HG03558 (cell line): ENCODE data around the gene EIF3F.

Experiments
- ATAC-seq: cut with Tn5 transposase; IDR thresholded peaks from one replicate; pipeline ENCODE4 v1.9.1; 2021; ENCODE audit warnings: moderate number of reproducible peaks; ENCODE audit not compliant: unreplicated experiment; ENCODE audit errors: extremely low read depth

The EIF3F gene

DNA sequence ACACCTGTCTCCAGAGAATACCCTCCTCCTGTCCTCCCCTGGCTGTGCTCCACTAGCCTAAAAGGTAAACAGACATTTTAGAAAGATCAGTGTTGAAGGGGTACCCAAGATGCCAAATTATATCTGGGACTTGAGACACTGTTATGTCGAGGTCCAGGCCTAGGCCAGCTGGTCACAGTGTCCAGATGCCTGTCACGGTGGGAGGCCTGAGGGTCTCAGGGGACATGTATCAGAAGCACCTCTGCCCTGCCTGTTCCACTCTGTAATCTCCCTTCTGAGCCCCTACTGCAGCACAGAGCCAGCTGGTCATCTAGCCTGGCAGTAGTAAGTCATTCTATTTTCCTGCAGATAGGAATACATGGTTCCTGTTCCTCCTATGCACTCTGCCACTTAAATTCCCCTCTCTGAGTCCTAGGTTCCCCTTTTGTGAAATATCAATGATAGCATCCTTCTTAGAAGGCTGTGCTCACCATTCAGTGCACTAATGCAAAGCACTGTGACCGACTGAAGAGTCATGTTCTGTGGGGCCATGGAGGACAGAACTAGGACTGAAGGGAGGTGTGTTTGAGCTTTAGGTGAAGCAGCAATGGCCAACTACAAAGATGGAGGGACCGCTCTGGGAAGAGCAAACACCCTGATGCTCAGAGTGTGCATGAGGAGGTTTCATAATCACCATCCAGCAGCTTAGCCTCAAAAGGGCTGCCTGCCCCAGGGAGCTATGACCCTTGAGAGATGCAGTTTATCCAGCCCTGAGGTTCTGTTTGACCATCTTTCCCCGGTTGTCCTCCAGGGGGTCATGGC is 49.1 kb downstream of the EIF3F start:
- ATAC-seq, result no peak

DNA sequence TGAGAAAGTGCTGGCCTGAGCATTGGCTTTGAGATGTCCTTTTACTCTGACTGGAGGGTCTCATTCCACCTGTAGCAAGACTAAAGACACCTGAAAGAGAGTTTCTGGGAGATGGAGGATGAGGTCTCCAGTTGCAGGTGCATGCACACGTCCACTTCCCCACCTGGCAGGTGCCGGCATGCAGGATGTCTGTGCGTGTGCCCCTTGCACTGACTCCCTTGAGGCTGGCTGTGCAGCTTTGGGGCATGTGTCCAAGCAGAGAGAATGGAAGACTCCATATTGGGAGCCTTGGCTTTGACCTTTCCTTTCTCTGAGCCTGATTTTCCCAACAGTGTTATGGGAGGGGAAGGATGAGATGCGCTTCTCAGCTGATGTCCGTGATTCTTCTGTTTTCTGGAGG is 49.8 kb downstream of the EIF3F start:
- ATAC-seq, result no peak

DNA sequence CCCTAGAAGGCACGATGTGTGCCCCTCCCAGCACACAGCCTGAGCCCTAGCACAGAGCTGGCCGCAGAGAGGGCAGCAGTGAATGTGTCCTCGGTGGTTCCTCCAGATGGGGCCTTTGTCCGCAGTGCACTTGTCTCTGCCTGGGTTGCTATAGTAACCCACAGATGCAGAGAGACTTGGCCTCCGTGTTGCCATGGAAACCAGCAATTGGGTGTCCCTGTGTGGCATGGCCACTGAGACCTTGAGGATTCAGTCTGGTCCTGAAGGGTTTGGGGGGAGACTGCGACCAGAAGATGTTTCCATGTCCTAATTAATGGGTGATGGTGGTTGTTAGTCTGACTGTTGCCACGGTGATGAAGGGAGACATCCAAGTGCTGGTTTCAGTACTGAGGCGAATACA is 51.3 kb downstream of the EIF3F start:
- no peak for ATAC-seq

DNA sequence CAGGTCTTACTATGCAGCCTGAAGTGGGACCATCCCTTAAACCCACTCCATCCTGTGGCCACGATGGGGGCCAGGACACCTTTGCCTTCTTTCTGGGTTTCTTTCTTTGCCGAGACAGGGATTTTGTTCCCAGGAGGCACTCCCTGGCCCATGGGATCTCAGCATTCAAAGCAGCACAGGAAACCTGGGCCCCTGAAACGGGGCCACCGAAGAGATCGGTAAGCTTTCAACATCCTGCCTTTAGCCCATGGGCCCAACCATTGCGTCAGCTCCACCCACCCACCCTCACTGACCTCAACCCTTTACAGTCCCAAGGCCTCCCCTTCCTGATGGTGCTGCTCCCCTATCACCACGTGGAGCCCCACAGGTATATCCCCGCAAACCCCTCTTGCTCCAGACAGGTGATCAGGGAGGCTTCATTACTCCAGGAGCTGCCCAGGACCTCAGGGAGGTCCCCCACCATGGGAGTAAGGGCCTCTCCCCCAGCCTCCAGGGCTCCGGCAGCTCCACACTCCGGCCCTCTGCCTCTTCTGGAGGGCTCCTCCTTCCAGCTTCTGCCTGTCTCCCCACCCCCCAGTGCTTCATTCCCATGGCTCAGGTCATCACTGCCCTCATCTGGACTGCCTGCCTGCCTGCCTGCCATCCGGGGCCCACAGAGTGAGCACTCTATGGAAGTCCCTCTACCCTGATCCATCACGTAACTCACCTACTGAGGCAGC is 51.8 kb downstream of the EIF3F start:
- ATAC-seq, result no peak

DNA sequence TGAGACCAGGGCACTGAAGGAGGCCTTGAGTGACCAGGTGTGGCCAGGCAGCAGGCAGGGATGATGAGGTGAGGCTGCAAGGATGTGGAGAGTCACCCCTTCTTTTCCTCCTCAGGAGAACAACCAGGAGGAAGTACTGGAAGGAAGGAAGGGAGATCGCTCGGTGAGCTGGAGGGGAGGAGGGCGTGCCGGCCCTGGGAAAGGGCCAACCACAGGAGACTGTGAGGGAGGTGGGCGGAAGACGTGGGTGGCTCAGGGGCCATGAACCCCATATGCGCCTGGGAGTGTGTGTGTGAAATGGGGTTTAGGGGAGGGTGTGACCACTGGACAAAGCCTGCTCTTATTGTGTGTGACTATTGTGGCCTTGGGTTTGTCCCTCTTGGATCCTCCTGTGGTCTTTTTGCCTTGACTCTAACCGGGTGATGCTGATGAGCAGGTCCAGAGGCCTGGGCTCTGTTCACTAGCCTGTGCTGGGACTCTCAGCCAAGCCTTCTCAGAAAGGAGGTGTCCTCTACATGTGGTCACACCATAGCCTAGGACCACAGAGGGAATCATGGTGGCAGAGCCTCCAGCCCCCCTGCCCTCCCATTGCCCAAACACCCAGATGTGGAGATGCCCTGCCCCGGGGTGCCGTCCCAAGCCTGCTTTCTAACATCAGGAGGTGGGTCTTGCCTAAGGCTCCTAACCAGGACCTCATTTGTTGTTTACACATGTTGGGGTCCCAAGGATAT is 52.6 kb downstream of the EIF3F start:
- ATAC-seq, result no peak

DNA sequence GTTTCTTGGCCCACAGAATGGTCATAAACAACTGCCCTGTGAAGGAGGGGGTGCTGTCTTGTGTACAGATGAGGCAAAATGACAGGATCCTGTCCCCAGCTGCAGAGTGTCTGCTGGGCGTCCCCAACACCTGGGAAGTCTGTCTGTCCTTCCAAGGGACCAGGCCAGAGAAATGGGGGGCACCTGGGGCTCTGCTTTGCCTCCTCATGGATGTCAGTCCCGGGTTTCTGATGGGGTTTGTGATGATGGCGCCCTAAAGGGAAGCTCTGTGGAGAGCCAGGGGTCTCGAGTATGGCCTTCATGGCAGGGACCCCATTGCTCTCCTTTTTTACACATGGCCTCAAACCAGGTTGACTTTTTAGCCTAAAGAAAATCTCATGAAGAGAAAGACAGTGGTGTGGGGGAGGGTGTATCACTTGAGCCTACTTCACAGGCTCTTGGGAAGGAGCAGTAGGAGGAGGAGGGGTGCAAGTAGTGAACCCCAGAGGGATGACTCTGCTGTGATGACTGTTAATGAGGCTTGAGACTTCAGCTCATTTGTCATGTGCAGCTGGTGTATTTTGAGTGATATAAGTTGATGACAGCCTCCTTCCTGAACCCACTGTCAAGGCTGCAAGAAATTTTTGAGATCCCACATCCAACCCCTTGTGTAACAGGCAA is 53.3 kb downstream of the EIF3F start:
- no peak for ATAC-seq

DNA sequence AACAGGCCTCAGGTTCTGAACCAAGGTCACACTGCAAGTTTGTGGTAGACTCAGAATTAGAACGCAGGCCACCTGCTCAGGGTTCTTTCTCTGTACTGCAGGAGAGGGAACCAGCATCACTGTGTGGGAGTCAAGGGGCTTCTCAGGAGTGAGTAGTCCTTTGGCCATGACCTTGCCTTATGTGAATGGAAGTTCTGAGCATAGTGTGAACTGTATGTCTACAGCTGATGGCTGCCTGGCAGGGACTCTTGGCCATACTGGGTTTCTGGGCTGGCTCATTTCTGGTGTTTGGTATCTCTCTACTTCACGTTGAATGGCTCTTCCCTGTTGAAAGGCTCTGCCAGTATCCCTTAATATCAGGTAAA is 53.8 kb downstream of the EIF3F start:
- no peak for ATAC-seq

DNA sequence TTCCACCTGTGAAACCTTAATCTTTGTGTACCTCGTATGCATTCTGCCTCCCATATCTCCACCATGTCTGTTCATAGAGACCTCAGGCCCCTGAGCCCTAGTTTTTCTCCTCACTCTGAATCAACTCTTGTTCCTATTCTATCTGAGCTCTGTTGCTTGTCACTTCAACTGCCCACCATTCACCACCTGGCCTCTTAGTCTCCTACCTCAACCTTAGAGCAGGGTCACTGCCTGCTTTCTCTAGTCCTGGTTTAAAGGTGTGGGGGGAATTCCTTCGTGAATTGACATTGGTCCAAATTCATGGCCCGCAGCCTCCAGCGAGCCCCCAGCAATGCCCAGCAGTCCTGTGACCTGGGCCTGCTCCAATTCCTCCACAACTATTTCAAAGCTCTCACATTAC is 54.4 kb downstream of the EIF3F start:
- no peak for ATAC-seq

DNA sequence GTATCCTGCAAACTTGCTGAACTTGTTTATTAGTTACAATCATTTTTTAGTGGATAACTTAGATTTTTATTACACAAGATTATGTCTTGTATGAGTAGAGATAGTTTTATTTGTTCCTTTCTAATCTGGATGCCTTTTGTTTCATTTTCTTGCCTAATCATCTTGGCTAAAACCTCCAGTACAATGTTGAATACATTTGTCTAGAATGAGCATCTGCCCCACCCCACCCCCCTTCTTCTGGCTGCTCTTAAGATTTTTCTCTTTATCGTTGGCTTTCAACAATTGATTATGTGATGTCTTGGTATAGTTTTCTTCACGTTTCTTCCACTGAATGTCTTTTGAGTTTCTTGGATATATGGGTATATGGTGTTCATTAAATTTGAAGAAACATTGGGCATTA is 56.6 kb downstream of the EIF3F start:
- ATAC-seq, result no peak

DNA sequence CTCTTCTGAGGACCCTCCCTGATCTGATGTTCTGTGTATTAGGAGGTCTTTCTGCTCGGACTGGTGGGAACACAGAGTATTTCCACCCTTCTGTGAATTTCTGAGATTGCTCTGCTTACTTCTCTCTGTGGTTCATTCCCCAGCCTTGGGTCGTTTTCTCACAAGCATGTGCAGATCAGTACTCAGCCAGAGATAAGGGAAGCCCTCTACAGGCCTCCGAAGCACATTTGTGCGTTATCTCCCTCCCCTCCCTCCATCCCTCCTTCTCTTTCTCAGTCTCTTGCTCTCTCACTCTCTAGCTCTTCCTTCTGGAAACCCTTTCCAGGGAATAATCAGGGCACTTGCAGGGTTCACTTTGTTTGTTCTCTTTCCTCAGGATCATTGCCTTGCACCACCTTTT is 58.7 kb downstream of the EIF3F start:
- no peak for ATAC-seq

DNA sequence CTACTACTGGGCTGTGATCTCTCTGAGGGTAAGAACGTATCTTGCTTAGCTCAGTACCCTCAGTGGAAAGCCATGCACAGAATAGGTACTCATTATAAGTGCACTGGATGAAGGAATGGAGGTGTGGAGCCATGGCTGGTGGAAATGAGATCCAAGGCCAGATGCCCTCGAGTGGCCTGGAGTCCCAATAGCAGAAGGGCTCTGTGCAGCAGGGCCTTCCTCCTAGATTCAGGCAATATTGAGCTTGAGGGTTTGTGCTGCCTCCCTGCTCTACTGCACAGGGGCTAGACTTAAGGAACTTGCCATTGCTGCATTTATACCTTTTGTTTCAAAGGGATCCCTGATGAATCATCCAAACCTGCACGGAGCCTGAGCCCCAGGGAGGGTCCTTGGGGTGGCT is 60.2 kb downstream of the EIF3F start:
- ATAC-seq, result no peak

DNA sequence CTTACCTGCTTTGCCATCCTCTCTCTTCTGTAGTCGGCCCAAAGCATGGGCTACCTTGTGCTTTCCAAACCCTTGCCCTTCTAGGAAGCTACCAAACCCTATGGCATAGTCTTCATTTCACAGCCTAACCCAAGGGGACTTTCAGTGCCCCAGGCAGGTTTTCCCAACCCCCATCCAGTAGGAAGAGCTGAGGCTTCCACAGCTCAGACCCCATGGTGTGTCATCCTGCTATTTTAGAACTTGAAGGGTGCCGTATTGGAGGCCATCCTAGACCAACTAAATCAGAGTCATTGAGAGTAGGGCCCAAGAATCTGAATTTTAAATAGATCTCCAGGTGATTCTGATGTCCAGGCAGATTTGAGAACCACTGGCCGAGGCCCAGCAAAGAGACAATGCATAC is 61.9 kb downstream of the EIF3F start:
- no peak for ATAC-seq
